ENCODE data around the gene NEDD9.

NEDD9 gene

GRCh38 chr6:11181478-11182136 lies 50.9 kb downstream of the NEDD9 start:
- DNase-seq (ENCODE audit: extremely low read depth in 1 of 2, low read depth in 1 of 2): no peak

- no peak for DNase-seq (ENCODE audit: extremely low read depth in 1 of 2, low read depth in 1 of 2)
Observed at GRCh38 chr6:11179419-11180202, 52.9 kb downstream of the NEDD9 start.

- DNase-seq (ENCODE audit: extremely low read depth in 1 of 2, low read depth in 1 of 2): no peak
Observed at GRCh38 chr6:11179088-11179418, 53.4 kb downstream of the NEDD9 start.

GRCh38 chr6:11177271-11177670 lies 55.2 kb downstream of the NEDD9 start:
- no peak for DNase-seq (ENCODE audit: extremely low read depth in 1 of 2, low read depth in 1 of 2)

- no peak for DNase-seq (ENCODE audit: extremely low read depth in 1 of 2, low read depth in 1 of 2)
Observed at GRCh38 chr6:11174242-11174611, 58.2 kb downstream of the NEDD9 start.

- DNase-seq (ENCODE audit: extremely low read depth in 1 of 2, low read depth in 1 of 2): peak; percentile 42 to 74
Observed at GRCh38 chr6:11172501-11173327, 59.8 kb downstream of the NEDD9 start.

GRCh38 chr6:11171952-11172351 lies 60.5 kb downstream of the NEDD9 start:
- no peak for DNase-seq (ENCODE audit: extremely low read depth in 1 of 2, low read depth in 1 of 2)

- DNase-seq (ENCODE audit: extremely low read depth in 1 of 2, low read depth in 1 of 2): no peak
Observed at GRCh38 chr6:11168091-11168635, 64.3 kb downstream of the NEDD9 start.

GRCh38 chr6:11166948-11167347 lies 65.5 kb downstream of the NEDD9 start:
- no peak for DNase-seq (ENCODE audit: extremely low read depth in 1 of 2, low read depth in 1 of 2)

GRCh38 chr6:11164717-11165646 lies 67.5 kb downstream of the NEDD9 start:
- no peak for DNase-seq (ENCODE audit: extremely low read depth in 1 of 2, low read depth in 1 of 2)

- no peak for DNase-seq (ENCODE audit: extremely low read depth in 1 of 2, low read depth in 1 of 2)
Observed at GRCh38 chr6:11163932-11164331, 68.5 kb downstream of the NEDD9 start.

GRCh38 chr6:11162262-11162661 lies 70.2 kb downstream of the NEDD9 start:
- DNase-seq (ENCODE audit: extremely low read depth in 1 of 2, low read depth in 1 of 2): no peak

GRCh38 chr6:11161031-11161956 lies 71.2 kb downstream of the NEDD9 start:
- no peak for DNase-seq (ENCODE audit: extremely low read depth in 1 of 2, low read depth in 1 of 2)

- DNase-seq (ENCODE audit: extremely low read depth in 1 of 2, low read depth in 1 of 2): no peak
Observed at GRCh38 chr6:11160199-11160598, 72.3 kb downstream of the NEDD9 start.

- no peak for DNase-seq (ENCODE audit: extremely low read depth in 1 of 2, low read depth in 1 of 2)
Observed at GRCh38 chr6:11155589-11155988, 76.9 kb downstream of the NEDD9 start.

GRCh38 chr6:11153447-11153846 lies 79.0 kb downstream of the NEDD9 start:
- DNase-seq (ENCODE audit: extremely low read depth in 1 of 2, low read depth in 1 of 2): no peak

GRCh38 chr6:11152581-11152980 lies 79.9 kb downstream of the NEDD9 start:
- DNase-seq (ENCODE audit: extremely low read depth in 1 of 2, low read depth in 1 of 2): no peak

- DNase-seq (ENCODE audit: extremely low read depth in 1 of 2, low read depth in 1 of 2): no peak
Observed at GRCh38 chr6:11151488-11151887, 81.0 kb downstream of the NEDD9 start.

- no peak for DNase-seq (ENCODE audit: extremely low read depth in 1 of 2, low read depth in 1 of 2)
Observed at GRCh38 chr6:11149551-11149950, 82.9 kb downstream of the NEDD9 start.

All from activated CD8-positive, alpha-beta memory T cell treated with anti-CD3 and anti-CD28 coated beads for 1 hour (primary cell).